Neural cell (in vitro differentiated cells): Measurements from ENCODE around the gene NMNAT3. TPM values are rescaled to one million over a fixed set of nuclear protein-coding genes. Genes with fewer than 3 reads are reported as not detected.
A peak's percentile ranks its signal among the peaks of the same experiment; 100 is the strongest.

Experiments
- H2AFZ ChIP-seq: fragments of 200-600, 300-800 bp; sonication (generic), shearing (Covaris generic); 2 replicates; pipeline ENCODE4 v1.6.0; 2014; ENCODE audit warnings: low read depth, mild to moderate bottlenecking, antibody characterized with exemption, low read length, moderate library complexity
- H3F3A ChIP-seq: fragments of 200-600 bp; shearing (Covaris generic); 2 replicates; pipeline ENCODE4 v1.6.1; 2016; ENCODE audit warnings: mild to moderate bottlenecking, moderate library complexity, mixed read lengths, antibody characterized with exemption, low read length; ENCODE audit not compliant: insufficient read depth, poor library complexity, severe bottlenecking
- H3K27ac ChIP-seq: fragments of 200-600, 300-800 bp; sonication (generic), shearing (Covaris generic); 2 replicates; pipeline ENCODE4 v1.5.1; 2014; ENCODE audit warnings: mild to moderate bottlenecking, low read length, moderate library complexity
- H3K27me3 ChIP-seq: fragments of 300-800, 200-600 bp; sonication (generic), shearing (Covaris generic); 2 replicates; pipeline ENCODE4 v1.6.0; 2014; ENCODE audit warnings: mild to moderate bottlenecking, low read depth, low read length, moderate library complexity; ENCODE audit not compliant: insufficient read depth
- H3K36me3 ChIP-seq: fragments of 300-800, 200-600 bp; sonication (generic), shearing (Covaris generic); 2 replicates; pipeline ENCODE4 v1.5.1; 2014; ENCODE audit warnings: mild to moderate bottlenecking, antibody characterized with exemption, low read length, moderate library complexity; ENCODE audit not compliant: insufficient read depth
- H3K4me2 ChIP-seq: fragments of 300-800, 200-600 bp; sonication (generic), shearing (Covaris generic); 2 replicates; pipeline ENCODE4 v1.6.0; 2014; ENCODE audit warnings: mild to moderate bottlenecking, low read length
- H3K4me3 ChIP-seq: fragments of 300-800, 200-600 bp; sonication (generic), shearing (Covaris generic); 2 replicates; pipeline ENCODE4 v1.5.1; 2014; ENCODE audit warnings: mild to moderate bottlenecking, low read length, moderate library complexity
- H3K79me2 ChIP-seq: fragments of 200-600 bp; shearing (Covaris generic); replicated peaks from 2 replicates; pipeline ENCODE4 v1.6.0; 2014; ENCODE audit warnings: mild to moderate bottlenecking, low read length, moderate library complexity; ENCODE audit not compliant: insufficient read depth
- H3K9ac ChIP-seq: fragments of 300-800, 200-600 bp; sonication (generic), shearing (Covaris generic); 2 replicates; pipeline ENCODE4 v1.6.1; 2016; ENCODE audit warnings: mild to moderate bottlenecking, low read length, mixed read lengths
- H3K9me2 ChIP-seq: fragments of 200-600 bp; shearing (Covaris generic); 2 replicates; pipeline ENCODE4 v1.6.1; 2016; ENCODE audit warnings: mild to moderate bottlenecking, low read length, mixed read lengths; ENCODE audit not compliant: insufficient read depth
- H3K9me3 ChIP-seq: fragments of 200-600, 300-800 bp; sonication (generic), shearing (Covaris generic); 2 replicates; pipeline ENCODE4 v1.6.1; 2016; ENCODE audit warnings: mild to moderate bottlenecking, mixed run types, low read length, moderate library complexity, mixed read lengths
- H4K20me1 ChIP-seq: fragments of 200-600 bp; shearing (Covaris generic); 2 replicates; pipeline ENCODE4 v1.6.1; 2016; ENCODE audit warnings: mild to moderate bottlenecking, mixed run types; ENCODE audit not compliant: insufficient read depth
- CTCF ChIP-seq: fragments of 450-650 bp; IDR thresholded peaks from 2 replicates; pipeline ENCODE4 v1.5.1; 2014; ENCODE audit warnings: antibody characterized with exemption, mild to moderate bottlenecking, moderate library complexity; ENCODE audit not compliant: poor library complexity, severe bottlenecking
- EP300 ChIP-seq: fragments of 450-650 bp; conservative IDR thresholded peaks from 2 replicates; pipeline ENCODE4 v1.6.1; 2014; ENCODE audit warnings: antibody characterized with exemption, mild to moderate bottlenecking, moderate library complexity; ENCODE audit not compliant: poor library complexity, severe bottlenecking
- EZH2 ChIP-seq: fragments of 200-600, 300-800 bp; shearing (Covaris generic), sonication (generic); IDR thresholded peaks from 2 replicates; pipeline ENCODE4 v1.6.1; 2014; ENCODE audit warnings: antibody characterized with exemption, low read length, borderline replicate concordance, mild to moderate bottlenecking; ENCODE audit not compliant: insufficient read depth, poor library complexity, severe bottlenecking
- MXI1 ChIP-seq: fragments of 450-650 bp; conservative IDR thresholded peaks from 2 replicates; pipeline ENCODE4 v1.6.1; 2014; ENCODE audit warnings: antibody characterized with exemption, mild to moderate bottlenecking; ENCODE audit not compliant: poor library complexity, severe bottlenecking
- POLR2AphosphoS5 ChIP-seq: IDR thresholded peaks from 2 replicates; pipeline ENCODE4 v1.6.1; 2012
- RAD21 ChIP-seq: fragments of 450-650 bp; conservative IDR thresholded peaks from 2 replicates; pipeline ENCODE4 v1.6.1; 2014; ENCODE audit warnings: antibody characterized with exemption, mild to moderate bottlenecking, moderate library complexity
- REST ChIP-seq: IDR thresholded peaks from 2 replicates; pipeline ENCODE4 v1.6.1; 2012; ENCODE audit warnings: borderline replicate concordance
- SMC3 ChIP-seq: fragments of 450-650 bp; conservative IDR thresholded peaks from 2 replicates; pipeline ENCODE4 v1.6.1; 2014; ENCODE audit warnings: antibody characterized with exemption, mild to moderate bottlenecking, moderate library complexity; ENCODE audit not compliant: poor library complexity
- TAF1 ChIP-seq: IDR thresholded peaks from 2 replicates; pipeline ENCODE4 v1.6.1; 2012; ENCODE audit warnings: low read depth
- polyA plus RNA-seq: library from polyadenylated mRNA; depleted of rRNA; stranded (reverse); fragments of >200 nt; gene quantifications from 2 replicates; pipeline ENCODE4 v1.2.3, GENCODE V29; 2014

The NMNAT3 gene
- polyA plus RNA-seq, 1 donor from 2014 or later, result 2.3 TPM

- Histone ChIP-seq H3K27me3 (no peaks in the 10 kb centered on the region), H4K20me1 (no peaks in the 10 kb centered on the region), H3K27ac (peak overlapping the region; percentile 21), H3K9me3 (no peaks in the 10 kb centered on the region), H3K36me3 (no peaks in the 10 kb centered on the region), H3F3A (no peaks in the 10 kb centered on the region), H2AFZ (no peak overlapping the region), H3K4me2 (peak overlapping the region; percentile 1), H3K9me2 (no peaks in the 10 kb centered on the region), H3K9ac (no peak overlapping the region), H3K4me3 (peak overlapping the region; percentile 1), H3K79me2 (no peaks in the 10 kb centered on the region)
- peak; percentile 63 for TF ChIP-seq POLR2AphosphoS5
- no peak for TF ChIP-seq TAF1
These were observed 12.0 kb upstream of the NMNAT3 start for GRCh38 chr3:139689708-139690228.

- Histone ChIP-seq H3K36me3 (no peaks in the 10 kb centered on the region), H3K27ac (peak overlapping the region; percentile 21), H3K79me2 (no peaks in the 10 kb centered on the region), H3K9me2 (no peaks in the 10 kb centered on the region), H3K9ac (peak overlapping the region; percentile 19), H3F3A (no peaks in the 10 kb centered on the region), H3K4me2 (no peak overlapping the region), H4K20me1 (no peaks in the 10 kb centered on the region), H3K9me3 (no peaks in the 10 kb centered on the region), H3K4me3 (peak overlapping the region; percentile 18), H2AFZ (no peak overlapping the region), H3K27me3 (no peaks in the 10 kb centered on the region)
- no peak for TF ChIP-seq EZH2
- no peak for TF ChIP-seq POLR2AphosphoS5
These were observed 11.3 kb upstream of the NMNAT3 start for GRCh38 chr3:139689122-139689521.

- H3K4me3 ChIP-seq, result no peak overlapping the region
- H3K79me2 ChIP-seq, result no peaks in the 10 kb centered on the region
- H3K27me3 ChIP-seq, result no peaks in the 10 kb centered on the region
- no peak overlapping the region for H3K4me2 ChIP-seq
- H3K36me3 ChIP-seq, result no peaks in the 10 kb centered on the region
- no peaks in the 10 kb centered on the region for H3K9me3 ChIP-seq
- no peaks in the 10 kb centered on the region for H3F3A ChIP-seq
- H4K20me1 ChIP-seq, result no peaks in the 10 kb centered on the region
- TF ChIP-seq REST (no peak), POLR2AphosphoS5 (no peak), EP300 (no peak), CTCF (no peak), EZH2 (no peak), RAD21 (no peak), SMC3 (no peak), MXI1 (no peak), TAF1 (no peak)
- no peak overlapping the region for H3K27ac ChIP-seq
- H2AFZ ChIP-seq, result no peak overlapping the region
- no peak overlapping the region for H3K9ac ChIP-seq
- H3K9me2 ChIP-seq, result no peaks in the 10 kb centered on the region
These were observed 9.7 kb upstream of the NMNAT3 start for GRCh38 chr3:139687431-139687830.
